Muscle of leg (tissue), 11 donors: Measurements from ENCODE around the gene MAP1LC3B. TPM values are rescaled to one million over a fixed set of nuclear protein-coding genes. Genes with fewer than 3 reads are reported as not detected.
A peak's percentile ranks its signal among the peaks of the same experiment; 100 is the strongest.

Experiments used
- DNase-seq: peaks from one replicate; pipeline ENCODE4 v3.0.0; 2013
- H3K27ac ChIP-seq: one replicate; pipeline ENCODE4 v1.5.1; 2013; ENCODE audit warnings: mild to moderate bottlenecking, low read length, control low read depth
- H3K27me3 ChIP-seq: one replicate; pipeline ENCODE4 v1.6.1; 2013; ENCODE audit warnings: low read length; ENCODE audit not compliant: control insufficient read depth, insufficient read depth
- H3K36me3 ChIP-seq: one replicate; pipeline ENCODE4 v1.6.1; 2013; ENCODE audit warnings: low read length; ENCODE audit not compliant: control insufficient read depth, insufficient read depth
- H3K4me1 ChIP-seq: one replicate; pipeline ENCODE4 v1.6.1; 2013; ENCODE audit warnings: low read length; ENCODE audit not compliant: control insufficient read depth, insufficient read depth
- H3K4me3 ChIP-seq: one replicate; pipeline ENCODE4 v1.5.1; 2013; ENCODE audit warnings: low read length, control low read depth
- H3K9me3 ChIP-seq: replicated peaks from 2 replicates; pipeline ENCODE4 v1.6.1; 2013; ENCODE audit warnings: low read depth, low read length; ENCODE audit not compliant: control insufficient read depth
- WGBS: methylation state at CpG from one replicate; pipeline ENCODE4 v1.1.5; 2013; ENCODE audit warnings: missing lambda C conversion rate; ENCODE audit not compliant: insufficient coverage; 5-methylcytosine and 5-hydroxymethylcytosine counted together
- polyA plus RNA-seq, 8 donors: library from polyadenylated mRNA; unstranded; fragments of 120-200 nt; gene quantifications; one replicate each; pipeline versions ENCODE4 v1.2.1 to v1.2.3, GENCODE V29; 2013; ENCODE audit warnings: inconsistent platforms in 1 of 8, low replicate concordance in 1 of 8; ENCODE audit not compliant: insufficient read length in 8 of 8, insufficient read depth in 1 of 8
- total RNA-seq: library from RNA; stranded (reverse); fragments of 120-200 nt; gene quantifications from one replicate; pipeline ENCODE4 v1.2.4, GENCODE V29; 2013

MAP1LC3B gene
- total and polyA plus RNA-seq, 9 donors = 24.4 to 57.1 (median 48.0) TPM

DNA sequence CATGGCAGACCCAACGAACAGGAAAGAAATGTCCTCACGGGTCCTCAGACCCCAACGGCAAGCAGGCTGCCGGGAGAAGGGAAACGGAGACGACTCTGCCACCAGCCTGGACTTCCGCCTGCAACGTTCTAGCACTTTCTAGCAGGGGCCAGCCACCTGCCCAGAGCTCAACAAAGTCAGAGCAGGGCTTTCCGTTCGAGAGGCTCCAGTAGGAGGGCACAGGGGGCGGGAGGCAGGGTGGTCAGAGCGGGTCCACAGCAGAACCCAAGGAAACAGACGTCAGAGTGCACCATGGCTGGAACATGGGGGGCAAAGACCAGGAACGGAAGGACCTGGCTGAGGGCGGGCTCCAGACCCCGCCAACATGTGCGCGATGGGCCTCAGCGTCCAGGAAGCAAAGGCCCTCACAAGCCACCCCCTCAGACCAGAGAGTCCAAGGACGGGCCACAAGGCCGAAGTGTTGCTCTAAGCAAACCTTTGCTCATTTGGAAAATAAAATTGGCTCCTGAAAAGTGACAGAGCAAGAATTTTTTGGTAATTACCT lies 45.5 kb upstream of the MAP1LC3B start:
- DNase-seq = no peak
- 92% methylated on average over 20 of the region's 21 CpGs for WGBS
- H3K36me3 ChIP-seq = peaks cover 49% of the 10 kb centered on the region
- no peak overlapping the region for H3K27ac ChIP-seq
- H3K27me3 ChIP-seq = no peaks in the 10 kb centered on the region
- H3K4me1 ChIP-seq = peaks cover 13% of the 10 kb centered on the region
- no peaks in the 10 kb centered on the region for H3K9me3 ChIP-seq
- no peak overlapping the region for H3K4me3 ChIP-seq

DNA sequence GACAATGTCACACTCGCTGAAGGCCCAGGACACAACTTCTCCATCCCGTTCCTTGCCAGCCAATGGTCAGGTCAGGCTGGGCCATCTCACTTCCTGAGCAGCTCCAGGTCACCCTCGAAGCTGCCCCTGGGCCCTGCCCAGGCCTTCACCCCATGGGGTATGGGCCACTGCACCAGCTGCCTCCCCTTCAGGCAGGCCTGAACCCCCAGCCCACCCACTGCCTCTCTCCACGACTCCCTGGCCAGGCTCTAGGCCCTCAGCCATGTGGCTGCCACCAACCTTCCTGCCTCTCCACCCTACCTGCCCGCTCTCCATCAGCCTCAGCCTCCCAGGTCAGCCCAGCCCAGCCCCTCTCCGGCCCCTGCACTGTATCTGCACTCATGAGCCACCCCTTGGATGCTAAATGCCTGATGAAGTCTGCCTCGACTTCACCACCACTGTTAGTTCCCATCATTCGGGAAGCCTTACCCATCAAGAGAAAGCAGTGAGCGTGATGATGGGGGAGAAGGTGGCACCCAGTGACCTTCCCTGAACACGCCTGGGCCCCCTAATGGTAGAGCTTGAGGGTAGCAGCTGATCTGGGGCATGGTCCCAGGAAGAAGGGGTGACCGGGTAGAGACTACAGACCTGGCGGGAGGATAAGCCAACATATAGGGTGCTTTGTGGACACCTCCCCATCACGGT lies 44.1 kb upstream of the MAP1LC3B start:
- H3K36me3 ChIP-seq = peaks cover 38% of the 10 kb centered on the region
- H3K9me3 ChIP-seq = no peaks in the 10 kb centered on the region
- DNase-seq = no peak
- H3K4me1 ChIP-seq = peaks cover 13% of the 10 kb centered on the region
- 85% methylated on average over 10 of the region's 13 CpGs for WGBS
- H3K27ac ChIP-seq = no peak overlapping the region
- H3K27me3 ChIP-seq = no peaks in the 10 kb centered on the region
- H3K4me3 ChIP-seq = no peak overlapping the region

DNA sequence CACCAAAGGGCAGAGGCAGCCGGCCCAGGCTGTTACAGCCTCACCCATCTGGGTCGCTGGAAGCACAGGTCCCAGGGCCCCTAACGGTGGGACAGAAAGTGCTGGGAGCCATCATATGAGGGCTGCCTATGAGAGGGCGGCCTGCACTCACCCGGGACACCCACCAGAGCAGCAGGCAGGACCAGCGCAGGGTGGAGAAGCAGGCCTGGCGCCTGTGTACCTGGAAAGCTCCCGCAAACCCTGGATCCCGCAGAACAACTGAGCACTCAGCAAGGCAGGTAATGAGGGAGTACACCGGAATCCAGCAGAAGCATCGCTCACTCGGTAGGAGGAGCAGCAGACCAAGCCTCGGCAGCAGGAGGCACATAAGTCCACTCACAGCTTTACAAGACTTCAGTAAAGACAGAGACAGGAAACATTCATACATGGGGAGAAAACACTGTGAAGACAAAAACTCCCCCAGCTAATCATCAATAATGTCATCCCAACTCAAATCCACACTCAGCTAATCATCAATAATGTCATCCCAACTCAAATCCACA lies 43.4 kb upstream of the MAP1LC3B start:
- no peaks in the 10 kb centered on the region for H3K9me3 ChIP-seq
- DNase-seq = no peak
- H3K27me3 ChIP-seq = no peaks in the 10 kb centered on the region
- WGBS = 82% methylated on average over 13 of the region's 13 CpGs
- no peak overlapping the region for H3K27ac ChIP-seq
- peaks cover 37% of the 10 kb centered on the region for H3K36me3 ChIP-seq
- no peak overlapping the region for H3K4me3 ChIP-seq
- peaks cover 13% of the 10 kb centered on the region for H3K4me1 ChIP-seq

DNA sequence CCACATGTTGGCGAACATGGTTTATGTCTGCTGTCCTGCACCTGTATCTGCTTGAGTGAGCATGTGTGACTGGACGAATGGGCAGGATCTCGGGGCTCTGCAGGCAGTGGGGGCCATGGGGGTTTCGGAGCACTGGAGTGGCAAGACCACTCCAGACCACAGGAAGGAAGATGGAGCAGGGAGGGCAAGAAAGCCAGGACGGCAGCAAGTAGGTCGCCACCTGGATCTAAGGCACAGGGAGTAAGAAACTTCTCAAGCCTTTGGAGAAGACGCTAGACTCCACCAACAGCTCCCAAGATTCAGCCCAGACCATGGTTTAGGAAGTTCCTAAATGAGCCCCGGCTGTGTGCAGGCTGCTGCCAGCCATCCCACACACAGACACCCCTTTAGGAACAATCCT lies 42.1 kb upstream of the MAP1LC3B start:
- H3K27me3 ChIP-seq = no peaks in the 10 kb centered on the region
- WGBS = 82% methylated on average over 6 of the region's 8 CpGs
- peaks cover 39% of the 10 kb centered on the region for H3K36me3 ChIP-seq
- no peak for DNase-seq
- peaks cover 10% of the 10 kb centered on the region for H3K4me1 ChIP-seq
- H3K4me3 ChIP-seq = no peak overlapping the region
- no peak overlapping the region for H3K27ac ChIP-seq
- H3K9me3 ChIP-seq = no peaks in the 10 kb centered on the region

DNA sequence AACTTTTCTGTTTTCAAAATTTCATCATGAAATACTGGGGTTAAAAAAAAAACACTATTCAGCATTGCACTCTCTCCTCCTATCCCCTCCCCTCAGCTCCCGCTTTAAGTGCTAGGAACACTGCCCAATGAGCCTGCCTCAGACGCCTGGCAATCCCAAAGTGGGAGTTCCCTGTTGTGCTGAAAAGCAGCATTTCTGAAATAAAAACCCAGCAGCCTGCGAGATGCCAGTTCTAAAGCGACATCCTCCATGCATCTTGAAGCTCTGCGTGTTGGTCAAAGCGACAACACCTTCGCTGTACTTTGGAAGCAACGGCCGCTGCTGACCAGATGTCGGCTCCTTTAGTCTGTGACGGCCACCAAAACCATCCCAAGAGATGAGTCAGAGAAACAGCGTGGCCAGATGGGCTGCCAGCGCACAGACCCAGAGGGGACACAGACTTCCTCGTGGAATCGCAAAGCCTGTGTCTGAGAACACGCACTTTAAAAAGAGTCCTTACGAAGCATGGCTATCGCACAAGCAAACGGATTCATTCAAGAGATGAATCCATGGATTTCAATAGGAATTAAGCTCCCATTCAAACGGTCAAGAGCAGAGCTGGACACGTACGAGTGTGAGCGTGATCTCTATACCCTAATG lies 41.3 kb upstream of the MAP1LC3B start:
- no peaks in the 10 kb centered on the region for H3K9me3 ChIP-seq
- H3K27ac ChIP-seq = no peak overlapping the region
- peaks cover 10% of the 10 kb centered on the region for H3K4me1 ChIP-seq
- DNase-seq = peak; percentile 75
- H3K36me3 ChIP-seq = peaks cover 37% of the 10 kb centered on the region
- no peak overlapping the region for H3K4me3 ChIP-seq
- WGBS = 42% methylated on average over 18 of the region's 23 CpGs
- H3K27me3 ChIP-seq = no peaks in the 10 kb centered on the region

DNA sequence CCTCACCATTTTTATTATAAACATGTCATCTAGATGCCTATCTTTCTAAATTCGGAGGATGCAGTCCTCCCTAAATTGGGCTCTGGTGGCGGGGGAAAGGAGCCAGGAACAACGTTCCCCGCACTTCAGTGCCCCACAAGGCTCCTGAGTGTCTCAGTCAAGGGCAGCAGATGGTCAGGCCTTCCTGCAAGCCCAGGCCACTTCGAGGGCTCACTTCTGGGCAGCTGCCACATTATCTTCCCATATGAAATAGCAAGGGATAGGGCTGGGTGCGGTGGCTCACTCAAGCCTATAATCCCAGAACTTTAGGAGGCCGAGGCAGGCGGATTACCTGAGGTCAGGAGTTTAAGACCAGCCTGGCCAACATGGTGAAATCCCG lies 40.8 kb upstream of the MAP1LC3B start:
- Histone ChIP-seq H3K36me3 (peaks cover 32% of the 10 kb centered on the region), H3K4me1 (peaks cover 10% of the 10 kb centered on the region), H3K9me3 (no peaks in the 10 kb centered on the region), H3K27me3 (no peaks in the 10 kb centered on the region), H3K27ac (no peak overlapping the region), H3K4me3 (no peak overlapping the region)
- WGBS = 59% methylated on average over 5 of the region's 9 CpGs
- no peak for DNase-seq

DNA sequence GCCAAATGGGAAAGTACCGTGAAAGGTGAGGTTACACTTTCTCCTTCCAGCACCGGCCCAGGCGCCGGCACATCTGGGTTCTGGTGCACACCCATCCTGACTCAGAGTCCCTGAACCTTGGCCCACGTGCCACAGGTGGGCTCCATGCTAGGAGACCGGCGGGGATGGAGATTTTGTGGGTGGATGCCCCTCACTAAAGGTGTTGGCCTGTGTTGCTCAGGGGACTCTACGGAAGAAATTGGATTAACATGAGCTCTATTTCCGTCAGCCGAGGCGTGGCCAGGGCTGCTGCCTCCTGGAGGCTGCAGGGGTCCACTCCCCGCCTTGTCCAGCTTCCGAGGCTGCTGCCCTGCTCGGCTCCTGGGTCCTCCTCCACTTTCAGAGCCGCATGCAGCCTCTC lies 39.3 kb upstream of the MAP1LC3B start:
- H3K9me3 ChIP-seq = no peaks in the 10 kb centered on the region
- H3K4me3 ChIP-seq = no peak overlapping the region
- WGBS = 92% methylated on average over 12 of the region's 15 CpGs
- H3K27ac ChIP-seq = no peak overlapping the region
- no peaks in the 10 kb centered on the region for H3K27me3 ChIP-seq
- H3K4me1 ChIP-seq = peaks cover 10% of the 10 kb centered on the region
- peaks cover 28% of the 10 kb centered on the region for H3K36me3 ChIP-seq
- no peak for DNase-seq

DNA sequence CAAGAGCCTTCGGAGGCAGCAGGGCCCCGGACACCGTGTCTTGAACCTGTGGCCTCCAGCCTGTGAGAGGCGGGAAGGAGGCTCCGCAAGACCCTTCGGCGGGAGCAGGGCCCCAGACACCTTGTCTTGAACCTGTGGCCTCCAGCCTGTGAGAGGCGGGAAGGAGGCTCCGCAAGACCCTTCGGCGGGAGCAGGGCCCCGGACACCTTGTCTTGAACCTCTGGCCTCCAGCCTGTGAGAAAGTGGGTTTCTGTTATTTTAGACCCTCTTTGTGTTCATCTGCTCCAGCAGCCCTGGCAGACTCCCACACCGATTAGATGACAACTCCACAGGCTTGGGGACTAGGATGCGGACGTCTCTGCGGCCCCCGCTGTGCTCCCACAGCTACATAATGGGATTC lies 38.5 kb upstream of the MAP1LC3B start:
- H3K9me3 ChIP-seq = no peaks in the 10 kb centered on the region
- WGBS = 91% methylated on average over 7 of the region's 17 CpGs
- no peaks in the 10 kb centered on the region for H3K27me3 ChIP-seq
- no peak overlapping the region for H3K27ac ChIP-seq
- H3K36me3 ChIP-seq = peaks cover 32% of the 10 kb centered on the region
- no peak overlapping the region for H3K4me3 ChIP-seq
- DNase-seq = no peak
- peaks cover 10% of the 10 kb centered on the region for H3K4me1 ChIP-seq

DNA sequence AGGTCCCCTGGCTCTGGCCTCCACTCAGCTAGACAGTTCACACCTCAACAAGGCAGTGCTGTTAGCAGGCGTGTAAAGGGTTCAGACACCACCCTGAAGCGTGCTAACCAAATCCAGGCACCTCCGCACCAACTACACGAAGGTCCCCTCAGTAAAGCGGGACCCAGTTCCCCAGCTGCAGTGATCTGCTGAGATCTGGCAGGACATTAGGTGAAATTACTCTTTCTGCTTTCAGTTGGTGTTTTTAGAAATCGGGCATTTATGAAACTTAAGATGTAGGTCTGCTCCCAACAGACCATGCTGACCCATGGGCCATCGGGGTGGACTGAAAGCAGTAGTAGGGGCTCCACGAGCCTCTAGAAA lies 35.7 kb upstream of the MAP1LC3B start:
- no peaks in the 10 kb centered on the region for H3K27me3 ChIP-seq
- DNase-seq = no peak
- no peaks in the 10 kb centered on the region for H3K9me3 ChIP-seq
- H3K4me1 ChIP-seq = no peaks in the 10 kb centered on the region
- WGBS = 100% methylated on average over 3 of the region's 8 CpGs
- H3K4me3 ChIP-seq = no peak overlapping the region
- H3K27ac ChIP-seq = no peak overlapping the region
- H3K36me3 ChIP-seq = peaks cover 49% of the 10 kb centered on the region

DNA sequence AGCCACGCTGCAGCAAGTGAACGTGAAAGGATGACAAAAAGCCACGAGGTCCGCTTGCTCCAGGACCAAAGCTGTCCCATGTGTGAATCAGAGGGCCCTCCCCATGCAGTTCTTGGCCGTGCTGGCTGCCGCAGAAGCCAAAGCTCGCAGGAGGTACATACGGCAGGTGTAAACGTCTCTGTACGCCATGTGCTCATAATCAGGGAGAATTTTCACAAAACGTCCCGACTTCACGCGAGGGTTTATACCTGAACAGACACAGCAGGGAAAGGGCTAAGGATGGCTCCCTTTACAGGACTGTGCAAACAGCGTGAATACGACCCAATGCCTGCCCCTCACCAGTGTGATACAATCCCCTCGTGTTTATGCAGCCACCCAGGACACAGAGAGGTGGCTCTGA lies 33.9 kb upstream of the MAP1LC3B start:
- Histone ChIP-seq H3K27me3 (no peaks in the 10 kb centered on the region), H3K9me3 (no peaks in the 10 kb centered on the region), H3K4me1 (no peaks in the 10 kb centered on the region), H3K27ac (no peak overlapping the region), H3K36me3 (peaks cover 53% of the 10 kb centered on the region), H3K4me3 (no peak overlapping the region)
- 90% methylated on average over 17 of the region's 17 CpGs for WGBS
- DNase-seq = no peak
